ENCODE data around the gene GPR142.

Gene GPR142

GRCh38 chr17:74367206-74367605 is at the start of gene GPR142:
Gene GPR142, plus strand, starts transcription at chr17:74367506. Its CDS starts 2,035 bp downstream, at chr17:74369541.
- DNase-seq (ENCODE audit: low read depth in 2 of 2), result no peak

GRCh38 chr17:74318391-74318790 is 48.9 kb upstream of the GPR142 start:
- DNase-seq (ENCODE audit: low read depth in 2 of 2), result no peak

GRCh38 chr17:74324521-74324920 is 42.8 kb upstream of the GPR142 start:
- no peak for DNase-seq (ENCODE audit: low read depth in 2 of 2)

- DNase-seq (ENCODE audit: low read depth in 2 of 2), result no peak
Observed at GRCh38 chr17:74325376-74325742, 41.9 kb upstream of the GPR142 start.

- peak; percentile 4 to 33 for DNase-seq (ENCODE audit: low read depth in 2 of 2)
Observed at GRCh38 chr17:74325743-74326379, 41.4 kb upstream of the GPR142 start, which contains the start of gene KIF19. Gene KIF19, plus strand, starts transcription at chr17:74326226. Its CDS starts 124 bp downstream, at chr17:74326350.

- DNase-seq (ENCODE audit: low read depth in 2 of 2), result no peak
Observed at GRCh38 chr17:74326506-74326905, 40.8 kb upstream of the GPR142 start.

- DNase-seq (ENCODE audit: low read depth in 2 of 2), result no peak
Observed at GRCh38 chr17:74328487-74328886, 38.8 kb upstream of the GPR142 start.

- no peak for DNase-seq (ENCODE audit: low read depth in 2 of 2)
Observed at GRCh38 chr17:74329378-74329777, 37.9 kb upstream of the GPR142 start.

- no peak for DNase-seq (ENCODE audit: low read depth in 2 of 2)
Observed at GRCh38 chr17:74330446-74330845, 36.9 kb upstream of the GPR142 start.

GRCh38 chr17:74332017-74332650 is 35.2 kb upstream of the GPR142 start:
- no peak for DNase-seq (ENCODE audit: low read depth in 2 of 2)

- no peak for DNase-seq (ENCODE audit: low read depth in 2 of 2)
Observed at GRCh38 chr17:74332763-74333283, 34.5 kb upstream of the GPR142 start.

- no peak for DNase-seq (ENCODE audit: low read depth in 2 of 2)
Observed at GRCh38 chr17:74334393-74335039, 32.8 kb upstream of the GPR142 start.

GRCh38 chr17:74335529-74336062 is 31.7 kb upstream of the GPR142 start:
- no peak for DNase-seq (ENCODE audit: low read depth in 2 of 2)

GRCh38 chr17:74336307-74336706 is 31.0 kb upstream of the GPR142 start:
- DNase-seq (ENCODE audit: low read depth in 2 of 2), result no peak

GRCh38 chr17:74337834-74338500 is 29.3 kb upstream of the GPR142 start:
- DNase-seq (ENCODE audit: low read depth in 2 of 2), result no peak

GRCh38 chr17:74339537-74340195 is 27.6 kb upstream of the GPR142 start:
- DNase-seq (ENCODE audit: low read depth in 2 of 2), result no peak

- DNase-seq (ENCODE audit: low read depth in 2 of 2), result no peak
Observed at GRCh38 chr17:74340470-74341023, 26.8 kb upstream of the GPR142 start.

- no peak for DNase-seq (ENCODE audit: low read depth in 2 of 2)
Observed at GRCh38 chr17:74342224-74342623, 25.1 kb upstream of the GPR142 start.

- DNase-seq (ENCODE audit: low read depth in 2 of 2), result no peak
Observed at GRCh38 chr17:74343121-74343520, 24.2 kb upstream of the GPR142 start.

- DNase-seq (ENCODE audit: low read depth in 2 of 2), result no peak
Observed at GRCh38 chr17:74343526-74344284, 23.6 kb upstream of the GPR142 start.

Measured in stimulated activated CD8-positive, alpha-beta memory T cell treated with anti-CD3 and anti-CD28 coated beads, Interleukin-15, amount 100 ng/mL, for 4 hours (primary cell).